HEK293 (cell line): ENCODE measurements around the gene DCX.

ENCODE experiments used
- CTCF ChIA-PET: fragments of 350-600 bp; formaldehyde crosslinking; extraction: SDS; loops from one replicate; lab custom pipeline; 2021; ENCODE audit warnings: antibody characterized with exemption; lab: Yijun Ruan, JAX
- POLR2A ChIA-PET: fragments of 300-600 bp; formaldehyde crosslinking; extraction: SDS; loops from one replicate; lab custom pipeline; 2020; ENCODE audit warnings: antibody characterized with exemption, inconsistent platforms; lab: Yijun Ruan, JAX
- H3K27ac ChIP-seq: fragments of 200-500 bp; sonication (Bioruptor generic); 2 replicates; pipeline ENCODE4 v1.5.1; 2014; ENCODE audit warnings: low read depth, low read length, control low read depth, inconsistent platforms; ENCODE audit errors: extremely low read depth
- H3K36me3 ChIP-seq, 2 experiments: fragments of 200-500 bp in 1 of 2; sonication (Bioruptor generic) in 1 of 2; 1 replicate in 1 of 2; 2 replicates in 1 of 2; pipeline ENCODE4 v1.5.1; 2014 to 2017; ENCODE audit warnings: inconsistent platforms in 2 of 2, low read length in 2 of 2; ENCODE audit not compliant: control insufficient read depth in 2 of 2, insufficient read depth in 1 of 2
- H3K4me1 ChIP-seq: fragments of 200-500 bp; sonication (Bioruptor generic); 2 replicates; pipeline ENCODE4 v1.5.1; 2014; ENCODE audit warnings: mild to moderate bottlenecking, low read length, inconsistent platforms; ENCODE audit not compliant: control insufficient read depth, insufficient read depth
- H3K4me3 ChIP-seq: 2 replicates; pipeline ENCODE4 v1.5.1; 2011; ENCODE audit warnings: low read depth, mild to moderate bottlenecking, control low read depth, low read length, moderate library complexity
- H3K9me3 ChIP-seq: fragments of 200-500 bp; sonication (Bioruptor generic); 2 replicates; pipeline ENCODE4 v1.5.1; 2014; ENCODE audit warnings: low read depth, low read length, inconsistent platforms; ENCODE audit not compliant: control insufficient read depth, insufficient read depth
- BCL11A ChIP-seq: fragments of 450-650 bp; formaldehyde crosslinking; IDR thresholded peaks from 2 replicates; pipeline ENCODE4 v1.5.1; 2016; ENCODE audit warnings: low read depth, missing biosample characterization, missing genetic modification characterization
- GFI1B ChIP-seq: fragments of 450-650 bp; formaldehyde crosslinking; IDR thresholded peaks from 2 replicates; pipeline ENCODE4 v1.5.1; 2016; ENCODE audit warnings: missing biosample characterization, missing genetic modification characterization
- HOXA7 ChIP-seq: sonication (generic); formaldehyde crosslinking; IDR thresholded peaks from 2 replicates; pipeline ENCODE4 v1.8.1; 2022; ENCODE audit warnings: missing genetic modification reagents, borderline replicate concordance
- INSM2 ChIP-seq: fragments of 450-650 bp; formaldehyde crosslinking; IDR thresholded peaks from 2 replicates; pipeline ENCODE4 v1.5.1; 2016; ENCODE audit warnings: missing biosample characterization, missing genetic modification characterization
- MEIS1 ChIP-seq: sonication (generic); formaldehyde crosslinking; IDR thresholded peaks from 2 replicates; pipeline ENCODE4 v1.8.1; 2022; ENCODE audit warnings: missing genetic modification reagents, mild to moderate bottlenecking, borderline replicate concordance
- SP7 ChIP-seq: fragments of 450-650 bp; formaldehyde crosslinking; IDR thresholded peaks from 2 replicates; pipeline ENCODE4 v1.5.1; 2016; ENCODE audit warnings: missing biosample characterization, missing genetic modification characterization
- ZFP69B ChIP-seq: fragments of 450-650 bp; formaldehyde crosslinking; IDR thresholded peaks from 2 replicates; pipeline ENCODE4 v1.5.1; 2016; ENCODE audit warnings: missing biosample characterization, missing genetic modification characterization
- ZNF112 ChIP-seq: fragments of 450-650 bp; formaldehyde crosslinking; IDR thresholded peaks from 2 replicates; pipeline ENCODE4 v1.5.0; 2017; ENCODE audit warnings: missing biosample characterization, missing genetic modification characterization
- ZNF202 ChIP-seq: fragments of 450-650 bp; formaldehyde crosslinking; IDR thresholded peaks from 2 replicates; pipeline ENCODE4 v1.5.1; 2016; ENCODE audit warnings: missing biosample characterization, missing genetic modification characterization, borderline replicate concordance
- ZNF211 ChIP-seq: fragments of 450-650 bp; formaldehyde crosslinking; IDR thresholded peaks from 2 replicates; pipeline ENCODE4 v1.5.1; 2016; ENCODE audit warnings: low read depth, missing biosample characterization, missing genetic modification characterization
- ZNF311 ChIP-seq: fragments of 450-650 bp; formaldehyde crosslinking; IDR thresholded peaks from 2 replicates; pipeline ENCODE4 v1.5.1; 2017; ENCODE audit warnings: missing biosample characterization, missing genetic modification characterization, borderline replicate concordance
- ZNF341 ChIP-seq: fragments of 450-650 bp; formaldehyde crosslinking; IDR thresholded peaks from 2 replicates; pipeline ENCODE4; 2016; ENCODE audit warnings: low read depth, missing biosample characterization, missing genetic modification characterization
- ZNF354C ChIP-seq: fragments of 450-650 bp; formaldehyde crosslinking; IDR thresholded peaks from 2 replicates; pipeline ENCODE4 v1.5.1; 2016; ENCODE audit warnings: missing biosample characterization, missing genetic modification characterization, low read depth, borderline replicate concordance
- ZNF416 ChIP-seq: fragments of 450-650 bp; formaldehyde crosslinking; IDR thresholded peaks from 2 replicates; pipeline ENCODE4 v1.5.1; 2016; ENCODE audit warnings: missing biosample characterization, missing genetic modification characterization
- ZSCAN30 ChIP-seq: fragments of 450-650 bp; IDR thresholded peaks from 2 replicates; pipeline ENCODE4 v1.5.1; 2018; ENCODE audit warnings: missing biosample characterization, mild to moderate bottlenecking, missing genetic modification characterization, moderate library complexity
- TF ChIP-seq, protein P1 (sequence below): fragments of 450-650 bp; formaldehyde crosslinking; IDR thresholded peaks from 2 replicates; pipeline ENCODE4 v1.5.1; 2016; ENCODE audit warnings: missing biosample characterization, missing genetic modification characterization
- TF ChIP-seq, protein P2 (sequence below): fragments of 450-650 bp; formaldehyde crosslinking; IDR thresholded peaks from 2 replicates; pipeline ENCODE4 v1.5.1; 2016; ENCODE audit warnings: missing biosample characterization, missing genetic modification characterization
- TF ChIP-seq, protein P3 (sequence below): IDR thresholded peaks from 2 replicates; pipeline ENCODE4 v1.6.1; 2011; ENCODE audit warnings: mild to moderate bottlenecking, low read depth, low read length, borderline replicate concordance

DCX gene

DNA sequence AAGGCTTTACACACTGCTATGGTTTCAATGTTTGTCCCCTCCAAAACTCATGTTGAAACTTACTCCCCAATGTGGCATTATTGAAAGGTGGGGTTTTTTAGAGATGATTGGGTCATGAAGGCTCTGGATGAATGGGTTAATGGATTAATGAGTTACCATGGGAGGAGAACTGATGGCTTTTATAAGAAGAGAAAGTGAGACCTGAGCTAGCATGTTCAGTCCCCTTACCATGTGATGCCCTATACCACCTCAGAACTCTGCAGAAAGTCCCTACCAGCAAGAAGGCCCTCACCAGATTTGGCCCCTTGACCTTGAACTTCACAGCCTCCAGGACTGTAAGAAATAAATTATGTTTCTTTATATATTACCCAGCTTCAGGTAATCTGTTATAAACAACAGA, 72.8 kb downstream of the DCX start:
- H3K4me3 ChIP-seq = no peak overlapping the region
- TF ChIP-seq ZNF311 (tag by site-specific recombination) (no peak), ZSCAN30 (no peak), ZNF341 (tag by site-specific recombination) (no peak), ZNF202 (no peak), ZFP69B (tag by site-specific recombination) (no peak), GFI1B (tag by site-specific recombination) (no peak), BCL11A (no peak), HOXA7 (CRISPR knock-in tag) (no peak), ZNF112 (tag by site-specific recombination) (no peak), ZNF211 (tag by site-specific recombination) (no peak), ZNF416 (no peak), INSM2 (tag by site-specific recombination) (no peak), ZNF354C (no peak), SP7 (tag by site-specific recombination) (no peak)
- TF ChIP-seq, protein P1, sequence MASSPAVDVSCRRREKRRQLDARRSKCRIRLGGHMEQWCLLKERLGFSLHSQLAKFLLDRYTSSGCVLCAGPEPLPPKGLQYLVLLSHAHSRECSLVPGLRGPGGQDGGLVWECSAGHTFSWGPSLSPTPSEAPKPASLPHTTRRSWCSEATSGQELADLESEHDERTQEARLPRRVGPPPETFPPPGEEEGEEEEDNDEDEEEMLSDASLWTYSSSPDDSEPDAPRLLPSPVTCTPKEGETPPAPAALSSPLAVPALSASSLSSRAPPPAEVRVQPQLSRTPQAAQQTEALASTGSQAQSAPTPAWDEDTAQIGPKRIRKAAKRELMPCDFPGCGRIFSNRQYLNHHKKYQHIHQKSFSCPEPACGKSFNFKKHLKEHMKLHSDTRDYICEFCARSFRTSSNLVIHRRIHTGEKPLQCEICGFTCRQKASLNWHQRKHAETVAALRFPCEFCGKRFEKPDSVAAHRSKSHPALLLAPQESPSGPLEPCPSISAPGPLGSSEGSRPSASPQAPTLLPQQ = no peak
- TF ChIP-seq, protein P2, sequence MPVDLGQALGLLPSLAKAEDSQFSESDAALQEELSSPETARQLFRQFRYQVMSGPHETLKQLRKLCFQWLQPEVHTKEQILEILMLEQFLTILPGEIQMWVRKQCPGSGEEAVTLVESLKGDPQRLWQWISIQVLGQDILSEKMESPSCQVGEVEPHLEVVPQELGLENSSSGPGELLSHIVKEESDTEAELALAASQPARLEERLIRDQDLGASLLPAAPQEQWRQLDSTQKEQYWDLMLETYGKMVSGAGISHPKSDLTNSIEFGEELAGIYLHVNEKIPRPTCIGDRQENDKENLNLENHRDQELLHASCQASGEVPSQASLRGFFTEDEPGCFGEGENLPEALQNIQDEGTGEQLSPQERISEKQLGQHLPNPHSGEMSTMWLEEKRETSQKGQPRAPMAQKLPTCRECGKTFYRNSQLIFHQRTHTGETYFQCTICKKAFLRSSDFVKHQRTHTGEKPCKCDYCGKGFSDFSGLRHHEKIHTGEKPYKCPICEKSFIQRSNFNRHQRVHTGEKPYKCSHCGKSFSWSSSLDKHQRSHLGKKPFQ = no peak
- TF ChIP-seq, all 188 proteins: peak for 0
- ChIA-PET CTCF (no interaction called here), POLR2A (no interaction called here)
- Histone ChIP-seq H3K9me3 (no peaks in the 10 kb centered on the region), H3K36me3 (no peaks in the 10 kb centered on the region), H3K27ac (no peak overlapping the region), H3K4me1 (no peaks in the 10 kb centered on the region)

- ChIA-PET CTCF (interaction anchor here (0.6 kb wide), 1 partner anchor 1948 kb away, joined by 5 read pairs; no protein-coding TSS in a partner anchor), POLR2A (no interaction called here)
Observed at GRCh38 chrX:111338095-111338698, 73.8 kb downstream of the DCX start.

More at GRCh38 chrX:111338095-111338698, 73.8 kb downstream of the DCX start:
- Histone ChIP-seq H3K27ac (no peak overlapping the region), H3K9me3 (no peaks in the 10 kb centered on the region), H3K4me3 (no peak overlapping the region), H3K36me3 (no peaks in the 10 kb centered on the region), H3K4me1 (no peaks in the 10 kb centered on the region)
- no peak for TF ChIP-seq MEIS1
- TF ChIP-seq, protein P3, sequence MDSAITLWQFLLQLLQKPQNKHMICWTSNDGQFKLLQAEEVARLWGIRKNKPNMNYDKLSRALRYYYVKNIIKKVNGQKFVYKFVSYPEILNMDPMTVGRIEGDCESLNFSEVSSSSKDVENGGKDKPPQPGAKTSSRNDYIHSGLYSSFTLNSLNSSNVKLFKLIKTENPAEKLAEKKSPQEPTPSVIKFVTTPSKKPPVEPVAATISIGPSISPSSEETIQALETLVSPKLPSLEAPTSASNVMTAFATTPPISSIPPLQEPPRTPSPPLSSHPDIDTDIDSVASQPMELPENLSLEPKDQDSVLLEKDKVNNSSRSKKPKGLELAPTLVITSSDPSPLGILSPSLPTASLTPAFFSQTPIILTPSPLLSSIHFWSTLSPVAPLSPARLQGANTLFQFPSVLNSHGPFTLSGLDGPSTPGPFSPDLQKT = 0 out of 2 replicates have a peak, but pooled peaks have one; percentile 24
